ENCODE results near the gene ZNF644. TPM values are rescaled to one million over a fixed set of nuclear protein-coding genes. Genes with fewer than 3 reads are reported as not detected.

ZNF644 gene
- total and polyA plus RNA-seq, 4 donors, result 45.3 to 149 (median 79.3) TPM

GRCh38 chr1:91013302-91013701 is 8.5 kb downstream of the ZNF644 start:
- H3K9me3 ChIP-seq (ENCODE audit: control insufficient read depth, insufficient read depth, low read length), result no peaks in the 10 kb centered on the region
- no peak overlapping the region for H3K27ac ChIP-seq (ENCODE audit: low read depth, low read length)
- no peaks in the 10 kb centered on the region for H3K36me3 ChIP-seq (ENCODE audit: control insufficient read depth, insufficient read depth, low read length)
- H3K27me3 ChIP-seq (ENCODE audit: control insufficient read depth, insufficient read depth, low read length), result no peaks in the 10 kb centered on the region
- H3K4me1 ChIP-seq (ENCODE audit: control insufficient read depth, insufficient read depth, low read length), result no peaks in the 10 kb centered on the region
- H3K4me3 ChIP-seq (ENCODE audit: low read depth, low read length), result no peak overlapping the region
- no peak for DNase-seq (ENCODE audit: low read depth in 4 of 6, low spot score in 6 of 6)
- WGBS (ENCODE audit: insufficient coverage), result 97% methylated on average over 3 of the region's 4 CpGs

GRCh38 chr1:91012196-91012595 is 9.6 kb downstream of the ZNF644 start:
- H3K4me1 ChIP-seq (ENCODE audit: control insufficient read depth, insufficient read depth, low read length), result no peaks in the 10 kb centered on the region
- no peak overlapping the region for H3K27ac ChIP-seq (ENCODE audit: low read depth, low read length)
- no CpG with 5 or more reads among the region's 4 CpGs for WGBS (ENCODE audit: insufficient coverage)

GRCh38 chr1:91011726-91012125 is 10.1 kb downstream of the ZNF644 start:
- Histone ChIP-seq H3K27ac (ENCODE audit: low read depth, low read length) (no peak overlapping the region), H3K9me3 (ENCODE audit: control insufficient read depth, insufficient read depth, low read length) (no peaks in the 10 kb centered on the region), H3K4me3 (ENCODE audit: low read depth, low read length) (no peak overlapping the region), H3K4me1 (ENCODE audit: control insufficient read depth, insufficient read depth, low read length) (no peaks in the 10 kb centered on the region), H3K36me3 (ENCODE audit: control insufficient read depth, insufficient read depth, low read length) (no peaks in the 10 kb centered on the region), H3K27me3 (ENCODE audit: control insufficient read depth, insufficient read depth, low read length) (no peaks in the 10 kb centered on the region)
- no peak for DNase-seq (ENCODE audit: low read depth in 4 of 6, low spot score in 6 of 6)
- no CpG with 5 or more reads among the region's 1 CpG for WGBS (ENCODE audit: insufficient coverage)

More at GRCh38 chr1:91012196-91012595, 9.6 kb downstream of the ZNF644 start:
- Histone ChIP-seq H3K36me3 (ENCODE audit: control insufficient read depth, insufficient read depth, low read length) (no peaks in the 10 kb centered on the region), H3K9me3 (ENCODE audit: control insufficient read depth, insufficient read depth, low read length) (no peaks in the 10 kb centered on the region), H3K27me3 (ENCODE audit: control insufficient read depth, insufficient read depth, low read length) (no peaks in the 10 kb centered on the region), H3K4me3 (ENCODE audit: low read depth, low read length) (no peak overlapping the region)
- no peak for DNase-seq (ENCODE audit: low read depth in 4 of 6, low spot score in 6 of 6)

- Histone ChIP-seq H3K27me3 (ENCODE audit: control insufficient read depth, insufficient read depth, low read length) (no peaks in the 10 kb centered on the region), H3K4me3 (ENCODE audit: low read depth, low read length) (no peak overlapping the region), H3K9me3 (ENCODE audit: control insufficient read depth, insufficient read depth, low read length) (peaks cover 7% of the 10 kb centered on the region), H3K36me3 (ENCODE audit: control insufficient read depth, insufficient read depth, low read length) (no peaks in the 10 kb centered on the region), H3K27ac (ENCODE audit: low read depth, low read length) (no peak overlapping the region), H3K4me1 (ENCODE audit: control insufficient read depth, insufficient read depth, low read length) (no peaks in the 10 kb centered on the region)
- DNase-seq (ENCODE audit: low read depth in 4 of 6, low spot score in 6 of 6), result no peak
These were observed 14.0 kb downstream of the ZNF644 start for GRCh38 chr1:91007827-91008226.

- Histone ChIP-seq H3K27ac (ENCODE audit: low read depth, low read length) (no peak overlapping the region), H3K4me3 (ENCODE audit: low read depth, low read length) (no peak overlapping the region), H3K4me1 (ENCODE audit: control insufficient read depth, insufficient read depth, low read length) (no peaks in the 10 kb centered on the region), H3K36me3 (ENCODE audit: control insufficient read depth, insufficient read depth, low read length) (no peaks in the 10 kb centered on the region), H3K27me3 (ENCODE audit: control insufficient read depth, insufficient read depth, low read length) (no peaks in the 10 kb centered on the region), H3K9me3 (ENCODE audit: control insufficient read depth, insufficient read depth, low read length) (peaks cover 7% of the 10 kb centered on the region)
- no peak for DNase-seq (ENCODE audit: low read depth in 4 of 6, low spot score in 6 of 6)
- 89% methylated on average over 6 of the region's 7 CpGs for WGBS (ENCODE audit: insufficient coverage)
These were observed 14.7 kb downstream of the ZNF644 start for GRCh38 chr1:91007092-91007491.

GRCh38 chr1:91006113-91006908 is 15.5 kb downstream of the ZNF644 start:
- no peak for DNase-seq (ENCODE audit: low read depth in 4 of 6, low spot score in 6 of 6)
- H3K27ac ChIP-seq (ENCODE audit: low read depth, low read length), result no peak overlapping the region
- H3K36me3 ChIP-seq (ENCODE audit: control insufficient read depth, insufficient read depth, low read length), result no peaks in the 10 kb centered on the region
- no peak overlapping the region for H3K4me3 ChIP-seq (ENCODE audit: low read depth, low read length)
- H3K9me3 ChIP-seq (ENCODE audit: control insufficient read depth, insufficient read depth, low read length), result peaks cover 7% of the 10 kb centered on the region
- H3K4me1 ChIP-seq (ENCODE audit: control insufficient read depth, insufficient read depth, low read length), result no peaks in the 10 kb centered on the region
- 100% methylated on average over 2 of the region's 2 CpGs for WGBS (ENCODE audit: insufficient coverage)
- no peaks in the 10 kb centered on the region for H3K27me3 ChIP-seq (ENCODE audit: control insufficient read depth, insufficient read depth, low read length)

GRCh38 chr1:91005285-91005684 is 16.6 kb downstream of the ZNF644 start:
- H3K9me3 ChIP-seq (ENCODE audit: control insufficient read depth, insufficient read depth, low read length), result peaks cover 7% of the 10 kb centered on the region
- no CpG with 5 or more reads among the region's 1 CpG for WGBS (ENCODE audit: insufficient coverage)
- H3K27me3 ChIP-seq (ENCODE audit: control insufficient read depth, insufficient read depth, low read length), result no peaks in the 10 kb centered on the region
- no peaks in the 10 kb centered on the region for H3K36me3 ChIP-seq (ENCODE audit: control insufficient read depth, insufficient read depth, low read length)
- H3K27ac ChIP-seq (ENCODE audit: low read depth, low read length), result no peak overlapping the region
- H3K4me1 ChIP-seq (ENCODE audit: control insufficient read depth, insufficient read depth, low read length), result no peaks in the 10 kb centered on the region
- H3K4me3 ChIP-seq (ENCODE audit: low read depth, low read length), result no peak overlapping the region
- no peak for DNase-seq (ENCODE audit: low read depth in 4 of 6, low spot score in 6 of 6)

- no peaks in the 10 kb centered on the region for H3K4me1 ChIP-seq (ENCODE audit: control insufficient read depth, insufficient read depth, low read length)
- no peak overlapping the region for H3K4me3 ChIP-seq (ENCODE audit: low read depth, low read length)
- no peaks in the 10 kb centered on the region for H3K27me3 ChIP-seq (ENCODE audit: control insufficient read depth, insufficient read depth, low read length)
- no peak overlapping the region for H3K27ac ChIP-seq (ENCODE audit: low read depth, low read length)
- no CpG with 5 or more reads among the region's 2 CpGs for WGBS (ENCODE audit: insufficient coverage)
- H3K9me3 ChIP-seq (ENCODE audit: control insufficient read depth, insufficient read depth, low read length), result peaks cover 7% of the 10 kb centered on the region
- no peaks in the 10 kb centered on the region for H3K36me3 ChIP-seq (ENCODE audit: control insufficient read depth, insufficient read depth, low read length)
- DNase-seq (ENCODE audit: low read depth in 4 of 6, low spot score in 6 of 6), result no peak
These were observed 17.7 kb downstream of the ZNF644 start for GRCh38 chr1:91004145-91004544.

- Histone ChIP-seq H3K9me3 (ENCODE audit: control insufficient read depth, insufficient read depth, low read length) (peaks cover 4% of the 10 kb centered on the region), H3K27ac (ENCODE audit: low read depth, low read length) (no peak overlapping the region)
- WGBS (ENCODE audit: insufficient coverage), result no CpG with 5 or more reads among the region's 2 CpGs
These were observed 25.0 kb downstream of the ZNF644 start for GRCh38 chr1:90996742-90997413.

GRCh38 chr1:90995311-90995894 is 26.4 kb downstream of the ZNF644 start:
- H3K27ac ChIP-seq (ENCODE audit: low read depth, low read length), result no peak overlapping the region
- no peaks in the 10 kb centered on the region for H3K27me3 ChIP-seq (ENCODE audit: control insufficient read depth, insufficient read depth, low read length)
- no peak overlapping the region for H3K4me3 ChIP-seq (ENCODE audit: low read depth, low read length)
- H3K9me3 ChIP-seq (ENCODE audit: control insufficient read depth, insufficient read depth, low read length), result peaks cover 4% of the 10 kb centered on the region
- H3K4me1 ChIP-seq (ENCODE audit: control insufficient read depth, insufficient read depth, low read length), result no peaks in the 10 kb centered on the region
- no peaks in the 10 kb centered on the region for H3K36me3 ChIP-seq (ENCODE audit: control insufficient read depth, insufficient read depth, low read length)
- DNase-seq (ENCODE audit: low read depth in 4 of 6, low spot score in 6 of 6), result no peak

More at GRCh38 chr1:90996742-90997413, 25.0 kb downstream of the ZNF644 start:
- Histone ChIP-seq H3K4me3 (ENCODE audit: low read depth, low read length) (no peak overlapping the region), H3K27me3 (ENCODE audit: control insufficient read depth, insufficient read depth, low read length) (no peaks in the 10 kb centered on the region), H3K4me1 (ENCODE audit: control insufficient read depth, insufficient read depth, low read length) (no peaks in the 10 kb centered on the region), H3K36me3 (ENCODE audit: control insufficient read depth, insufficient read depth, low read length) (no peaks in the 10 kb centered on the region)
- DNase-seq (ENCODE audit: low read depth in 4 of 6, low spot score in 6 of 6), result no peak
